Panc1 (cell line): ENCODE data around the gene SLC6A19. TPM values are rescaled to one million over a fixed set of nuclear protein-coding genes. Genes with fewer than 3 reads are reported as not detected.

Source experiments
- ATAC-seq: fragments of 200-7000 bp; cut with Tn5 transposase; 2 replicates; pipeline ENCODE4 v1.9.1; 2020; ENCODE audit warnings: mild to moderate bottlenecking, moderate library complexity
- BruUV-seq: library from RNA; stranded (reverse); fragments of 400-500 nt; replicated peaks from 2 replicates; lab custom pipeline; 2021; lab: Mats Ljungman, UMichigan
- CTCF ChIA-PET: fragments of 300-600 bp; sonication (Branson Sonifier 250); formaldehyde crosslinking; loops from one replicate; lab custom pipeline; 2022; ENCODE audit warnings: antibody characterized with exemption; lab: Charles Lee
- POLR2A ChIA-PET: fragments of 300-600 bp; sonication (Branson Sonifier 250); formaldehyde crosslinking; loops from one replicate; lab custom pipeline; 2022; ENCODE audit warnings: antibody characterized with exemption; lab: Charles Lee
- DNase-seq: peaks from one replicate; pipeline ENCODE4 v3.0.0-alpha.2; 2010; ENCODE audit warnings: low read depth, low spot score
- H3K27ac ChIP-seq: 2 replicates; pipeline ENCODE4 v1.5.1; 2011; ENCODE audit warnings: mild to moderate bottlenecking, low read length, inconsistent platforms
- H3K27me3 ChIP-seq: fragments of 200-500 bp; sonication (Bioruptor generic); 2 replicates; pipeline ENCODE4 v1.6.0; 2014; ENCODE audit warnings: low read length, inconsistent platforms; ENCODE audit not compliant: control insufficient read depth, insufficient read depth
- H3K36me3 ChIP-seq: fragments of 200-500 bp; sonication (Bioruptor generic); 2 replicates; pipeline ENCODE4 v1.5.1; 2014; ENCODE audit warnings: inconsistent platforms, mild to moderate bottlenecking, low read length, moderate library complexity; ENCODE audit not compliant: control insufficient read depth, insufficient read depth
- H3K4me1 ChIP-seq: 2 replicates; pipeline ENCODE4 v1.5.1; 2011; ENCODE audit warnings: inconsistent platforms, mild to moderate bottlenecking, low read length, moderate library complexity; ENCODE audit not compliant: control insufficient read depth, insufficient read depth
- H3K4me3 ChIP-seq, 2 experiments: 2 replicates each; pipeline ENCODE4 v1.5.1; 2011 to 2012; ENCODE audit warnings: low read depth in 2 of 2, low read length in 2 of 2, mild to moderate bottlenecking in 2 of 2, inconsistent platforms in 1 of 2, moderate library complexity in 1 of 2
- H3K9me3 ChIP-seq: fragments of 200-500 bp; sonication (Bioruptor generic); 2 replicates; pipeline ENCODE4 v1.5.1; 2014; ENCODE audit warnings: low read depth, mild to moderate bottlenecking, inconsistent platforms, low read length, moderate library complexity; ENCODE audit not compliant: control insufficient read depth, insufficient read depth
- CTCF ChIP-seq: fragments of 450-650 bp; IDR thresholded peaks from 2 replicates; pipeline ENCODE4 v1.5.1; 2017; ENCODE audit warnings: mild to moderate bottlenecking
- POLR2AphosphoS5 ChIP-seq: IDR thresholded peaks from 2 replicates; pipeline ENCODE4 v1.6.1; 2012; ENCODE audit warnings: mild to moderate bottlenecking, low read depth, low read length, moderate library complexity
- REST ChIP-seq, 2 experiments: IDR thresholded peaks; 2 replicates each; pipeline ENCODE4 v1.6.1; 2011 to 2012; ENCODE audit warnings: low read depth in 2 of 2, control low read depth in 1 of 2, low read length in 1 of 2, mild to moderate bottlenecking in 1 of 2, moderate library complexity in 1 of 2; ENCODE audit not compliant: insufficient read depth in 1 of 2
- SIN3A ChIP-seq: IDR thresholded peaks from 2 replicates; pipeline ENCODE4 v1.6.1; 2012; ENCODE audit warnings: low read depth, mild to moderate bottlenecking, low read length, moderate library complexity, borderline replicate concordance; ENCODE audit not compliant: insufficient read depth
- TCF7L2 ChIP-seq: IDR thresholded peaks from 2 replicates; pipeline ENCODE4 v1.6.1; 2011; ENCODE audit warnings: mild to moderate bottlenecking, low read depth, low read length, inconsistent platforms
- in situ Hi-C: cut with HindIII; loops from 2 replicates; pipeline ENCODE4 v1.10.0; 2016; ENCODE audit warnings: low sequenced_read_pairs, low pct_unique_long_range_greater_than_20kb
- intact Hi-C: fragments of 100-400 bp; cut with micrococcal nuclease; formaldehyde crosslinking; loops from one replicate; pipeline ENCODE4 v1.10.0; 2022; ENCODE audit not compliant: unreplicated experiment
- total RNA-seq: library from RNA; stranded (reverse); gene quantifications from one replicate; pipeline ENCODE4 v1.2.1, GENCODE V29; 2021; ENCODE audit not compliant: unreplicated experiment

Gene SLC6A19
- total RNA-seq, 1 experiment from 2014 or later: 0.23 TPM

- intact Hi-C loops (loop anchor here (2.0 to 10.0 kb wide), 2 partner anchors 77 to 245 kb away; no protein-coding TSS in a partner anchor), in situ Hi-C loops (no loop called here)
- no peaks in the 10 kb centered on the region for H3K9me3 ChIP-seq
- H3K27ac ChIP-seq: peak overlapping the region; percentile 63
- TF ChIP-seq SIN3A (no peak), CTCF (peak; percentile 95)
- ChIA-PET POLR2A (interaction anchor here (0.7 kb wide), 1 partner anchor 693 kb away, joined by 7 read pairs; no protein-coding TSS in a partner anchor), CTCF (interaction anchor here (0.5 to 2.0 kb wide), 9 partner anchors 10 to 455 kb away, joined by 3 to 8 read pairs (median 4); no protein-coding TSS in a partner anchor)
- BruUV-seq: no TSS peak
- DNase-seq (peak; percentile 61), ATAC-seq (peak; percentile 93)
- peaks cover 16% of the 10 kb centered on the region for H3K4me1 ChIP-seq
- peak overlapping the region; percentile 46 to 66 for H3K4me3 ChIP-seq
- no peaks in the 10 kb centered on the region for H3K36me3 ChIP-seq
- H3K27me3 ChIP-seq: no peaks in the 10 kb centered on the region
Measured at GRCh38 chr5:1167728-1168709, 33.4 kb upstream of the SLC6A19 start.

GRCh38 chr5:1168796-1169195, 32.6 kb upstream of the SLC6A19 start:
- H3K4me3 ChIP-seq: no peak overlapping the region
- ChIA-PET POLR2A (no interaction called here), CTCF (interaction anchor here (0.6 to 2.0 kb wide), 2 partner anchors 39 to 162 kb away, joined by 3 to 4 read pairs; no protein-coding TSS in a partner anchor)
- H3K36me3 ChIP-seq: no peaks in the 10 kb centered on the region
- no peak for TF ChIP-seq POLR2AphosphoS5
- TF ChIP-seq REST (IDR thresholded peaks at IDR 0.05; ENCODE audit: insufficient read depth in 1 of 2, low read depth in 2 of 2, low read length in 1 of 2): no peak
- TF ChIP-seq TCF7L2: no peak
- no peak for TF ChIP-seq SIN3A
- no peak for TF ChIP-seq CTCF
- in situ Hi-C loops (no loop called here), intact Hi-C loops (loop anchor here (10.0 kb wide), 1 partner anchor 76 kb away; no protein-coding TSS in a partner anchor)
- DNase-seq (no peak), ATAC-seq (no peak)
- H3K9me3 ChIP-seq: no peaks in the 10 kb centered on the region
- peaks cover 12% of the 10 kb centered on the region for H3K4me1 ChIP-seq
- H3K27ac ChIP-seq: no peak overlapping the region
- no TSS peak for BruUV-seq
- H3K27me3 ChIP-seq: no peaks in the 10 kb centered on the region
